Right lobe of liver (tissue), 4 donors: ENCODE measurements around the gene TSPAN5.

Experiments used
- CTCF ChIP-seq, 4 donors: fragments of 200-600 bp in 3 of 4; fragments of 450-650 bp in 1 of 4; IDR thresholded peaks; one replicate each; pipeline versions ENCODE4 v1.5.1 to v1.8.0; 2016 to 2022; ENCODE audit warnings: antibody characterized with exemption in 4 of 4, mild to moderate bottlenecking in 2 of 4
- POLR2A ChIP-seq: fragments of 450-650 bp; IDR thresholded peaks from one replicate; pipeline ENCODE4 v1.6.1; 2017; ENCODE audit warnings: antibody characterized with exemption, mild to moderate bottlenecking
- donor health status: DM: no; HTN: no; CAD: no.
- donor health status: DM: no; HTN: no; CAD: no.
- donor health status: DM: no; HTN: yes; CAD: no.

GRCh38 chr4:98473046-98473445, 185.4 kb downstream of the TSPAN5 start:
- TF ChIP-seq POLR2A = no peak
- no peak for TF ChIP-seq CTCF (IDR thresholded peaks at IDR 0.05)
